ENCODE results near the gene CENPP.
"Not testable (repeated sequence)": the region's sequence is repeated elsewhere in the genome, so short reads cannot be mapped to it uniquely, and the experiment has no call there.

CENPP gene

DNA sequence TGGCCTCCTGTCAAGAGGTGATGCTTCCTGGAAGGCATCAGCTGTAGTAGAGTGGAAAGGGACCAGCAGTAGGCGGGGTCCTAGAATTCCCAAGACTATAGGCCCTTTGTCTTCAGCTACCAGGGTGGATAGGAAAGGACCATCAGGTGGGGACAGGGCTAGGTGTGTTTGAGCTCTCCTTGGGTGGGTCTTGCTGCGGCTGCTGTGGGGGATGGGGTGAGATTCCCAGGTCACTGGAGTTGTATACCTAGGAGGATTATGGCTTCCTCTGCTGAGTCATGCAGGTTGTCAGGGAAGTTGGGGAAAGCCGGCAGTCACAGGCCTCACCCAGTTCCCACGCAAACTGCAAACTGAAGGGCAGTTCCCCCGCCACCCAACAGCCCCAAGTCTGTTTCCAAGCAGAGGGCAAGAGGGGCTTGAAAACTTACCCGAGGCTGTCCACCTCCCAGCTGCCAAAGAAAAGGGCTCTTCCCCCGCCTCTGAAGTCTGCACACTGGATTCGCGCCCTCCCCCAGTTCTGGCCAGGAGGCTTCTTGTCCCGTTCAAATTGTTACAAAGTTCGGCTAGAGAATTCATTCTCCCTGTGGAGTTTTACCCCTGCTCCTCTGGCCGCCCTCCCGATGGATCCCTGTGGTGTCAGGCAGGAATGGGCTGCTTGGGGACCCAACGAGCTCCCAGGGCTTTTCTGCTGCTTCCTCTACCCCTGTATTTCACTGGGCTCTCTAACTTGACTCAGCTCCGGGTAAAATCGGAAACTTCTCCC lies 233.0 kb downstream of the CENPP start:
- DNase-seq: no peak

GRCh38 chr9:92561374-92562330 lies 235.9 kb downstream of the CENPP start:
- DNase-seq: no peak

GRCh38 chr9:92562461-92562967 lies 236.8 kb downstream of the CENPP start:
- no peak for DNase-seq

DNA sequence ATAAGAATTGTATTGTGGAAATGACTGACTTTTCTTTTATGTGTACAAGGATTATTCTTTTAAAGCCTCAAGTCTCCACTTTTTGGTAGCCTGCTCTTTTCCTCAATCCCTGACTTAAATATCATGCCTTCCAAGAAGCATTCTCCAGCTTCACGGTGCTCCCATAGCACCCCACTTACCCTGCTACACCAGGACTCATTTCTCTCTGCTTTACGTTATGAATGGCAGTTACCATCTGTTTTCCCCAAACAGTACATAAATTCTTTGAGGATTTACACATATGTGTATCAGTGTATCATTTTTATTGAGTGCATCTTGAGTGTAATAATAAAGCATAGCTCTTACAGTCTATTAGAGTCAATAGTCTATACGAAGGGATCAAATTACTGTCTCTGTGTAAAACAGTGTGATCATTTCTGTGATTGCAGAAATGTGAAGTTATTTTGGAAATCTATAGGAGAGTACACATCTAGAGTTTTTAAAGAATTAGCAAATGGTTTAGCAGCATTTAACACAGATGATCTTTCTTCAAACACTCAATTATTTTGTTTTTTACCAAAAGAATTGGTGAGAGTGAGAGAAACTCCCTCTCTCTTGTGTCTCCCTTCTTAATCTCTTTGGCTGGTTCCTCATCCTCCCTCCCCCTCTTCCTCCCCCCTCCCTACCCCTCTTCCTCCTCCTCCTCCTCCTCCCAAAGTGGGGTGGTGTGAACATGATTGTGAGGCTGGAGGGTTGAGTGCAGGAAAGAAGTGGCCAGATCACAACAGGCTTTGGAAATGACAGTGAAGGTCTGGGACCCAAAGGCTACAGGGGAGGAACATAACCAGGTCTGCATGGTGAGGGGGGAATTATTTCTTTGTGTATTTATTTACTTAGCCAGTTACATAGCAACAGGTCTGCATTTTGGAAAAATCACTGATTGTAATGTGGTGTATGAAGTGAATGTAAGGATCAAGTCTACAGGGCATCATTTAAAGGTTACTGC lies 237.7 kb downstream of the CENPP start:
- DNase-seq: no peak

DNA sequence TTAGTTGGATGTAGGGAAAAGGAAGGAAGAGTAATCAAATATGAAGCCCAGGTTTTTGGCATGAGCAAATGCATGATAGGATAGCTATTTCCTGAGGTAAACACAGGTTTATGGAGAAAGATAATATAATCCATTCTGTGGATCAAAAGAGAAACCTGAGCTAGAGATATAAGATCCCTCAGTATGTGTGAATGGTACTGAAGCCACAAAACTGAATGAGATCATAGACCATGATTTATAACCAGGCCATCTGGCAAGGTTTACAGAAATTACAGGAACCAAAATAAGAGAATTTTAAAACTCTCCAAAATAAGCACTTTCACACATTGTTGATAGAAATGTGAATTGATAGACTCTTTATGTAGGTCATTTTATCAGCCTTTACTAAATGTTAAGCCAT lies 238.8 kb downstream of the CENPP start:
- no peak for DNase-seq

- no peak for DNase-seq
Observed at GRCh38 chr9:92564982-92565381, 239.2 kb downstream of the CENPP start.

- DNase-seq: not testable (repeated sequence)
Observed at GRCh38 chr9:92571871-92572270, 246.1 kb downstream of the CENPP start.

GRCh38 chr9:92573612-92574011 lies 247.9 kb downstream of the CENPP start:
- DNase-seq: not testable (repeated sequence)

- no peak for DNase-seq
Observed at GRCh38 chr9:92576175-92576574, 250.4 kb downstream of the CENPP start.

- DNase-seq: no peak
Observed at GRCh38 chr9:92589923-92590322, 264.2 kb downstream of the CENPP start.

DNA sequence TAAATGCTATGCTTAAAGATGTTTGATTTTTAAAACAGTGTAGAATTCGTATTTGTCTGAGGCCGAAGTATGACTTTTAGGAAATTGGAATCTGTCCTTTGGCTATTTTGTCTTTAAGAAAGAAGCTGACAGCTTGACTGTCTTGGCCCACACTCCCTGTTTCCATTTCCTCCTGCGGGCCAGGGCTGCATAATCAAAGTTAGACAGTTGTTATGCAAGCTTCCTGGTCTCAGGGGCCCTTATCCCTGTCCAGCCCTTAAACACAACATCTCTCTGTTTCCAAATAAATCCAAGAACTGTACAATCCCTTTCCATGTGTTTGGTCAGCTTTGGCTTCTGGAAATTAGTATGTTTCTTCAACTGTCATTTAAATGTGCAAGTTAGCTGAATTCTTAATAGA lies 264.6 kb downstream of the CENPP start:
- no peak for DNase-seq

DNA sequence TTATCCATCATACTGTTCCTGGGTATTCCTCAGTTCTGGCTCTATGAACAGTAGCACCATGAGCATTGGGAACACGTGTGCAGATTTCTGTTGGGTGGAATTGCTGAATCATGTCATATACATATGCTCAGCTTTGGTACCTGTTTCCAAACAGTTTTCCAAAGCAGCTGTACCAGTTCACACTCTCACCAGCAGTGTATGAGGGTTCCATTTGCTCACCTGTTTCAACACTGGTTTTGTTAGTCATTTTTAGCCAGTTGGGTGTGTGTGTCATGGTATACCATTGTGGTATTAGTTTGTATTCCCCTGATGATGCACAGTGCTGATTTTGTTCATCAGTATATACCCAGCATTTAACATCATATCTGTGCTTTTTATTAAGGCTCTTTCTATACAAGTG lies 266.8 kb downstream of the CENPP start:
- no peak for DNase-seq

- no peak for DNase-seq
Observed at GRCh38 chr9:92592946-92593861, 267.5 kb downstream of the CENPP start.

DNA sequence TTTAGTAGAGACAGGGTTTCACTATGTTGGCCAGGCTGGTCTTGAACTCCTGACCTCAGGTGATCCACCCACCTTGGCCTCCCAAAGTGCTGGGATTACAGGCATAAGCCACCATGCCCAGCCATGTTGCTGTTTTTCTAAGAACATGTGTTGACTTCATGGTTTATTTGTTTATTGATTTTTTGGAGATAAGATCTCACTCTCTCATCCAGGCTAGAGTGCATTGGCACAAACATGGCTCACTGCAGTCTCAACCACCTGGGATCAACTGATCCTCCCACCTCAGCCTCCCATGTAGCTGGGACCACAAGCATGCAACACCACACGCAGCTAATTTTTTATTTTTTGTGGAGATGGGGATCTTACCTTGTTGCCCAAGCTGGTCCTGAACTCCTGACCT lies 269.3 kb downstream of the CENPP start:
- DNase-seq: not testable (repeated sequence)

DNA sequence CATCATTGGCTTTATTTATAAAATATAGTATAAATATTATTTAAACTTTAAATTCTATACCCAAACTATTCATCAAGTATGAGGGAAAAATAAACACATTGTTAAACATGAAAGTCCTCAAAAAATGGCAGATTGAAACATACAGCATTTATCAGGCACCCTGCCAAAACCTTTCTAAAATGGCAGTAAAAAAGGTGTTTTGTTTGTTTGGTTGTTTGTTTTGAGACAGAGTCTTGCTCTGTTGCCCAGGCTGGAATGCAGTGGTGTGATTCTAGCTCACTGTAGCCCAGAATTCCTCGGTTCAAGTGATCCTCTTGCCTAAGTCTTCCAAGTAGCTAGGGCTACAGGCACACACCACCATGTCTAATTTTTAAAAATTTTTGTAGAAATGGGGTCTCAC lies 270.2 kb downstream of the CENPP start:
- DNase-seq: no peak

- no peak for DNase-seq
Observed at GRCh38 chr9:92598382-92598781, 272.6 kb downstream of the CENPP start.

DNA sequence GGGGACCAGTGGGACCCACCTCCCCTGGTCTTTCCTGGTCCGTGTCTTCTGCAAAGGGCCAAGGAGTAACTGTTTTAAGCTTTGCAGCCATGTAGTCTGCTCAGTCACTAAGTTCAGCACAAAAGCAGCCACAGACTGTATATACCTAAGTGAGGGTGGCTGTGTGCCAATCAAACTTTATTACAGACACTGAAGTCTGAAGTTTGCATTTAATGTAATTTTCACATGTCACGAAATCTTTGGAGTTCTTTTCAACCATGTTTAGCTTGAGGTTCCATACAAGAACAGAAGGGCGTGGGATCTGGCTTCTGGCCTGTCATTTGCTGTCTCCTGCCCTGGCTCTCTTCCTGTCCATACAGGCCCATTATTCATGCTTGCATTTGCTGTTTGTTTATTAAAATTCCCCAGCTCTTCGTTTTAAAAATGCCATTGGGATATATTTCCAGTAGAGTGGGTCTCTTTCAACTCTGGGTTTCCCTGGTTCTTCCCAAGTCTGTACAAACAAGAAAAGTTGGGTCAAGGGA lies 274.2 kb downstream of the CENPP start:
- no peak for DNase-seq

GRCh38 chr9:92600462-92601261 lies 274.9 kb downstream of the CENPP start:
- no peak for DNase-seq

DNA sequence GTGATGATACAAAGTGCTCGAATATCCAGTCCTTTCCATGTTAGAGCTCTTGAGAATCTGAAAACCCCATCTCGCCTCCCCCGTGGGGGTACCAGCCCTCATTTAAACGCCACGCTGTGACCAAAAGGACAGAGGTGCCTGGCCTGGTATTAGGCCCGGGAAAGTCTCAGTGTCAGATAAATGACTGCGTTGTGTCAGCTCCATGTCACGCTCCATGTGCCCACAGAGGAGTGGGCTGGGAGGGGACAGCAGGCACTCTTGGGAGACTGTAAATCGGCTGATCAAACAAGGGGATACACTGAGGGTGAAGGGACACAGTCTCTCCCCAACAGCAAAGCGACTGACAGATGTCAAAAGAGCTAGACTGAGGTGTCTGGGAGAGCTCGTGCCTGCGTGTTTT lies 275.7 kb downstream of the CENPP start:
- no peak for DNase-seq

GRCh38 chr9:92602413-92602812 lies 276.7 kb downstream of the CENPP start:
- DNase-seq: no peak
